GM12865 (cell line): Measurements from ENCODE around the gene AKR1C3.

Experiments used
- DNase-seq: peaks from one replicate; pipeline ENCODE4 v3.0.0; 2010; ENCODE audit warnings: low read depth
- H3K4me3 ChIP-seq: 2 replicates; pipeline ENCODE4 v1.5.1; 2011; ENCODE audit warnings: mild to moderate bottlenecking, low read depth, low read length, control low read depth
- TF ChIP-seq, protein P1 (sequence below): IDR thresholded peaks from 2 replicates; pipeline ENCODE4 v1.5.1; 2011; ENCODE audit warnings: low read length, control low read depth, low read depth, inconsistent platforms; ENCODE audit not compliant: insufficient read depth; ENCODE audit errors: missing control alignments

Gene AKR1C3

GRCh38 chr10:5064656-5065055 lies 29.6 kb upstream of the AKR1C3 start:
- no peak for DNase-seq
- TF ChIP-seq, protein P1, sequence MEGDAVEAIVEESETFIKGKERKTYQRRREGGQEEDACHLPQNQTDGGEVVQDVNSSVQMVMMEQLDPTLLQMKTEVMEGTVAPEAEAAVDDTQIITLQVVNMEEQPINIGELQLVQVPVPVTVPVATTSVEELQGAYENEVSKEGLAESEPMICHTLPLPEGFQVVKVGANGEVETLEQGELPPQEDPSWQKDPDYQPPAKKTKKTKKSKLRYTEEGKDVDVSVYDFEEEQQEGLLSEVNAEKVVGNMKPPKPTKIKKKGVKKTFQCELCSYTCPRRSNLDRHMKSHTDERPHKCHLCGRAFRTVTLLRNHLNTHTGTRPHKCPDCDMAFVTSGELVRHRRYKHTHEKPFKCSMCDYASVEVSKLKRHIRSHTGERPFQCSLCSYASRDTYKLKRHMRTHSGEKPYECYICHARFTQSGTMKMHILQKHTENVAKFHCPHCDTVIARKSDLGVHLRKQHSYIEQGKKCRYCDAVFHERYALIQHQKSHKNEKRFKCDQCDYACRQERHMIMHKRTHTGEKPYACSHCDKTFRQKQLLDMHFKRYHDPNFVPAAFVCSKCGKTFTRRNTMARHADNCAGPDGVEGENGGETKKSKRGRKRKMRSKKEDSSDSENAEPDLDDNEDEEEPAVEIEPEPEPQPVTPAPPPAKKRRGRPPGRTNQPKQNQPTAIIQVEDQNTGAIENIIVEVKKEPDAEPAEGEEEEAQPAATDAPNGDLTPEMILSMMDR, result no peak
- H3K4me3 ChIP-seq, result no peak overlapping the region

GRCh38 chr10:5068274-5068984 lies 25.8 kb upstream of the AKR1C3 start:
- no peak overlapping the region for H3K4me3 ChIP-seq
- no peak for DNase-seq
- TF ChIP-seq, protein P1, result no peak

DNA sequence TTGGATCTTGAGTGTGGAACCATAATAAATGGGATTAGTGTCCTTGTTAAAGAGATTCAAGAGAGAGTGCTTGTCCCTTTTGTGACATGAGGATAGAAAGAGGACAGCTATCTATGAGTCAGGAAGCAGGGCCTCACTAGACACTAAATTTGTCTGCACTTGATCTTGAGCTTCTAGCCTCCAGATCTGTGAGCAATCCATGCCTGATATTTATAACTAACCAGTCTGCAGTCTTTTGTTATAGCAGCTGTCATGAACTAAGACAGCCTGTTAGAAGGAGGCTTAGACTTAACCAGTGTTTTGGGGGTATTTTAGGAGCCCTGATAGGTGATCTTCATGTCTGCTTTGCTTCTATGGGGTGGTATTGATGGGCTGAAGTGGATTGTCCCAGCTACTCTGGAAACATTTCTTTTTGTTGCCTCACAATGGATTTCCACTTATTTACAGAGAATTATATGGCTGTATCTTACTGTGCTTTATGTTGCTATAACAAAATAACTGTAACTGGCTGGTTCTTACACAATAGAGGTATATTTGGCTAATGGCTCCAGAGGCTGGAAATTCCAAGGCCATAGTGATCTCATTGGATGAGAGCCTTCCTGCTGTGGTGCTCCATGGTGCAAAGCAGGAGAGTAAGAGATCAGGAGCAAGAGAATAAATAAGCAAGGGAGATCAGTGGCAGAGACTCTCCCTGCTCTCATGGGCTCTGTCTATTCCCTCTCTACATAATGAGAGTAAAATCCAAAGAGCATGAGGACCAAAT lies 23.4 kb upstream of the AKR1C3 start:
- TF ChIP-seq, protein P1, result no peak
- H3K4me3 ChIP-seq, result no peak overlapping the region
- no peak for DNase-seq

- no peak overlapping the region for H3K4me3 ChIP-seq
- no peak for DNase-seq
- TF ChIP-seq, protein P1, result no peak
These were observed 22.6 kb upstream of the AKR1C3 start for GRCh38 chr10:5071411-5072198.

GRCh38 chr10:5073659-5074058 lies 20.6 kb upstream of the AKR1C3 start:
- TF ChIP-seq, protein P1, result no peak
- H3K4me3 ChIP-seq, result no peak overlapping the region
- DNase-seq, result no peak

DNA sequence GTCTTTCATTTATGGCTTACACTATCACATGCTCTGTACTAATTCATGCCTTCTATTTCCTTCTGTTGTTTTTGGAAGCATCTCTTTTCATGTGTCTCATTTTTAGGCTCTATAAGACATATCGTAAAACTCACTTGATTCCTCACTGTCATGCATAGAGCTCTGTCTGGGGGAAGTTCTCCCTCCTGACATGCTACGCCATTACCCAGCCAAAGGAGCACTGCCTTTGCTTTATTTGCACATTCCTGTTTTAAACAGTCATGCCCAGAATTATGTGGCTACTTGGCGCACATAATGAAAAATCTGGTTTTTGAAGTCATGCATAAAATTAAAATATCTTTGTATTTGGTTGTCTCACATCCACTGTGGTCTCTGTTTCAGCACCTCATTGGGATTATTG lies 17.6 kb upstream of the AKR1C3 start:
- no peak overlapping the region for H3K4me3 ChIP-seq
- DNase-seq, result no peak
- TF ChIP-seq, protein P1, result no peak
